GM23248 (cell line): ENCODE data around the gene MED29. TPM values are rescaled to one million over a fixed set of nuclear protein-coding genes. Genes with fewer than 3 reads are reported as not detected.
A peak's percentile ranks its signal among the peaks of the same experiment; 100 is the strongest.

ENCODE experiments used
- DNase-seq: peaks from one replicate; pipeline ENCODE4 v3.0.0-alpha.2; 2015
- H2AFZ ChIP-seq: fragments of 200-600 bp; sonication (generic); 2 replicates; pipeline ENCODE4 v1.6.1; 2016; ENCODE audit warnings: antibody characterized with exemption
- H3F3A ChIP-seq: fragments of 200-600 bp; sonication (generic); 2 replicates; pipeline ENCODE4 v1.6.1; 2016; ENCODE audit warnings: mild to moderate bottlenecking, antibody characterized with exemption, mixed run types; ENCODE audit not compliant: insufficient read depth
- H3K27ac ChIP-seq: fragments of 200-600 bp; sonication (generic); 2 replicates; pipeline ENCODE4 v1.5.1; 2016; ENCODE audit warnings: mild to moderate bottlenecking
- H3K27me3 ChIP-seq: fragments of 200-600 bp; sonication (generic); replicated peaks from 2 replicates; pipeline ENCODE4 v1.6.1; 2016; ENCODE audit warnings: mild to moderate bottlenecking; ENCODE audit not compliant: insufficient read depth
- H3K36me3 ChIP-seq: fragments of 200-600 bp; sonication (generic); 2 replicates; pipeline ENCODE4 v1.6.1; 2016; ENCODE audit warnings: low read depth, mild to moderate bottlenecking
- H3K4me1 ChIP-seq: fragments of 200-600 bp; sonication (generic); 2 replicates; pipeline ENCODE4 v1.6.1; 2016; ENCODE audit warnings: mild to moderate bottlenecking; ENCODE audit not compliant: insufficient read depth
- H3K4me2 ChIP-seq: fragments of 200-600 bp; sonication (generic); one replicate; pipeline ENCODE4 v1.6.1; 2016; ENCODE audit warnings: mild to moderate bottlenecking; ENCODE audit not compliant: unreplicated experiment
- H3K4me3 ChIP-seq: fragments of 200-600 bp; sonication (generic); 2 replicates; pipeline ENCODE4 v1.5.1; 2016; ENCODE audit warnings: mild to moderate bottlenecking
- H3K79me2 ChIP-seq: fragments of 200-600 bp; sonication (generic); 2 replicates; pipeline ENCODE4 v1.6.1; 2016; ENCODE audit warnings: mild to moderate bottlenecking; ENCODE audit not compliant: insufficient read depth
- H3K9ac ChIP-seq: fragments of 200-600 bp; sonication (generic); 2 replicates; pipeline ENCODE4 v1.6.1; 2016; ENCODE audit warnings: mild to moderate bottlenecking
- H3K9me2 ChIP-seq: fragments of 200-600 bp; sonication (generic); 2 replicates; pipeline ENCODE4 v1.6.1; 2016; ENCODE audit warnings: mixed run types, mild to moderate bottlenecking, moderate library complexity; ENCODE audit not compliant: insufficient read depth
- H3K9me3 ChIP-seq: fragments of 200-600 bp; sonication (generic); one replicate; pipeline ENCODE4 v1.6.1; 2017; ENCODE audit warnings: low read depth
- H4K20me1 ChIP-seq: fragments of 200-600 bp; sonication (generic); 2 replicates; pipeline ENCODE4 v1.6.0; 2016; ENCODE audit not compliant: insufficient read depth
- EZH2 ChIP-seq: fragments of 200-600 bp; sonication (generic); IDR thresholded peaks from 2 replicates; pipeline ENCODE4 v1.6.1; 2018; ENCODE audit warnings: antibody characterized with exemption, mild to moderate bottlenecking; ENCODE audit not compliant: insufficient read depth, poor library complexity, severe bottlenecking
- EZH2phosphoT487 ChIP-seq: fragments of 200-600 bp; sonication (generic); IDR thresholded peaks from 2 replicates; pipeline ENCODE4 v1.6.1; 2018; ENCODE audit warnings: antibody characterized with exemption, moderate library complexity, mild to moderate bottlenecking, low read depth; ENCODE audit not compliant: insufficient read depth
- WGBS, 2 experiments: methylation state at CpG; one replicate each; pipeline ENCODE4 v1.1.6; 2015 to 2017; ENCODE audit warnings: low lambda C conversion rate in 2 of 2, low coverage in 1 of 2; ENCODE audit errors: missing lambda C conversion rate in 2 of 2; 5-methylcytosine and 5-hydroxymethylcytosine counted together
- in situ Hi-C: fragments of 300-500 bp; cut with MboI; formaldehyde crosslinking; loops from 2 replicates; pipeline ENCODE4 v1.15.0; 2020
- polyA plus RNA-seq: library from polyadenylated mRNA; unstranded; fragments of >200 nt; fragmentation: Nextera tagmentation; extraction: Ambion mirVana; gene quantifications from 2 replicates; pipeline ENCODE4 v1.2.1, GENCODE V29; 2016
- total RNA-seq: library from RNA; depleted of rRNA; stranded (reverse); fragments of >200 nt; shearing (Covaris generic); gene quantifications from 2 replicates; pipeline ENCODE4 v1.2.3, GENCODE V29; 2014

MED29 gene
- total and polyA plus RNA-seq, 2 experiments from 2014 or later: 27.7 to 39.2 TPM

DNA sequence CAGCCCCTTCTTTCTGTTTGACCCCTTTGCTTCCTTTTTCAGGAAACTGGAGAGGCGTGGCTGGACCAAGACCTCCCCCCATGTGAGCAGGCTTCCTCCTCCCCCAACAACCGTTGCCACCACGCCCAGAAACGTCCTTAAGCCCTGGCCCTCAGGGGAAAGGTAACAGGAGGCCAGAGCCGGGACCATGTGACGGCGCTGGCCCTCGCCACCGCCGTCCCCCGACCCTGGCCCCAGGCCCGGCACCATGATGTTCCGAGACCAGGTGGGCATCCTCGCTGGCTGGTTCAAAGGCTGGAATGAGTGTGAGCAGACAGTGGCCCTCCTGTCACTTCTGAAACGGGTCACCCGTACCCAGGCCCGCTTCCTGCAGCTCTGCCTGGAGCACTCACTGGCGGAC, 34.5 kb upstream of the MED29 start:
- TF ChIP-seq EZH2phosphoT487 (no peak), EZH2 (no peak)
- in situ Hi-C loops: no loop called here
- no peaks in the 10 kb centered on the region for H3K9me2 ChIP-seq
- no peak overlapping the region for H3K27ac ChIP-seq
- no peak overlapping the region for H3K4me3 ChIP-seq
- no peak overlapping the region for H2AFZ ChIP-seq
- peaks cover 43% of the 10 kb centered on the region for H3F3A ChIP-seq
- no peak overlapping the region for H3K4me2 ChIP-seq
- H3K9me3 ChIP-seq: no peaks in the 10 kb centered on the region
- H3K9ac ChIP-seq: no peak overlapping the region
- peaks cover 52% of the 10 kb centered on the region for H3K36me3 ChIP-seq
- DNase-seq: no peak
- H3K79me2 ChIP-seq: peaks cover 71% of the 10 kb centered on the region
- H3K4me1 ChIP-seq: peaks cover 17% of the 10 kb centered on the region
- 96 to 97% methylated on average over 18 of the region's 18 CpGs for WGBS, 2 experiments
- H3K27me3 ChIP-seq: no peaks in the 10 kb centered on the region
- no peaks in the 10 kb centered on the region for H4K20me1 ChIP-seq

DNA sequence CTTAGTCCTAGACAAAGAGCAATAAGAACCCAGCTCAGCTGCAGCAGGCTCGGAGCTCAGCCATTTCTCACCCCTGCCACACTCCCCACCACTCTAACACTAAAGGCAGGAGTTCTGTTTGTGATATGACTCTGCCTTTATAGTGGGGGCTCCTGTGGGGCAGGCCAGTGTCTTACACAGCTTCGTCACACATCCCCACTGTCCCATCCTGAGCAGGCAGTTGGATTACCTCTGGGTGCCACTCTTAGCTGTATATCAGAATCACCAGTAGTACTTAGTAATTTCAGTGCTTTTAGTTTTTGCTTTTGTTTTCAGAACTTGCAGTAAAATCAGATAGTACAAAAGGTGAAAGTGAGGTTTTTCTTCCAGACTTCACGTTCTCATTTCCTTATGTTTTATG, 32.2 kb upstream of the MED29 start:
- H3K4me1 ChIP-seq: peaks cover 24% of the 10 kb centered on the region
- H3K79me2 ChIP-seq: peaks cover 53% of the 10 kb centered on the region
- H3K36me3 ChIP-seq: peaks cover 49% of the 10 kb centered on the region
- H4K20me1 ChIP-seq: no peaks in the 10 kb centered on the region
- H3F3A ChIP-seq: peaks cover 54% of the 10 kb centered on the region
- TF ChIP-seq EZH2phosphoT487 (no peak), EZH2 (no peak)
- in situ Hi-C loops: no loop called here
- H3K9me3 ChIP-seq: no peaks in the 10 kb centered on the region
- no peak overlapping the region for H3K4me3 ChIP-seq
- H3K27me3 ChIP-seq: no peaks in the 10 kb centered on the region
- H3K4me2 ChIP-seq: no peak overlapping the region
- DNase-seq: no peak
- no peak overlapping the region for H2AFZ ChIP-seq
- no peak overlapping the region for H3K9ac ChIP-seq
- no peak overlapping the region for H3K27ac ChIP-seq
- WGBS, 2 experiments: 88 to 96% methylated on average over 3 of the region's 3 CpGs
- H3K9me2 ChIP-seq: no peaks in the 10 kb centered on the region

DNA sequence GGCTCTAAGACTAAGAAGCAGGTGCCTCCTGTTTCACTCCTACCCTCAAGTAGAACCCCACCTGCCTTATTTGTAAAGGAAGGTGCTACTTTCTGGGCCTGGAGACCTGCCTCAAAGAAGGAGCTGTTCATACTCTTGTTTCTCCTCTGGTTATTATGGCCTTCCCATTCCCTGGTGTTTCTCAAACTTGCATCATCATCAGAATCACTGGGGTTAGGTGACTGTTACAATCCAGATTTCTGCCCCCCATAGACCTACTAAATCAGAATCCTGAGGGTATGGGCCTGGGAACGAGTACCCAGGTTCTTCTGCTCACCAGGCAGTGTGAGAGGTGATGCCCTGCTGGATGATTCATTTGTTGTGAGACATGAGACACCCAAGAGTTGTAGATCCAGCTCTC, 30.6 kb upstream of the MED29 start:
- no peaks in the 10 kb centered on the region for H3K9me2 ChIP-seq
- TF ChIP-seq EZH2phosphoT487 (no peak), EZH2 (no peak)
- 94 to 100% methylated on average over 1 of the region's 1 CpG for WGBS, 2 experiments
- H3K4me3 ChIP-seq: no peak overlapping the region
- H3K79me2 ChIP-seq: peaks cover 48% of the 10 kb centered on the region
- no peak overlapping the region for H3K4me2 ChIP-seq
- no peak overlapping the region for H2AFZ ChIP-seq
- H3K27me3 ChIP-seq: no peaks in the 10 kb centered on the region
- H3K9ac ChIP-seq: no peak overlapping the region
- H3F3A ChIP-seq: peaks cover 62% of the 10 kb centered on the region
- DNase-seq: no peak
- no peaks in the 10 kb centered on the region for H4K20me1 ChIP-seq
- peaks cover 36% of the 10 kb centered on the region for H3K36me3 ChIP-seq
- peaks cover 32% of the 10 kb centered on the region for H3K4me1 ChIP-seq
- peak overlapping the region; percentile 45 for H3K27ac ChIP-seq
- in situ Hi-C loops: no loop called here
- no peaks in the 10 kb centered on the region for H3K9me3 ChIP-seq

DNA sequence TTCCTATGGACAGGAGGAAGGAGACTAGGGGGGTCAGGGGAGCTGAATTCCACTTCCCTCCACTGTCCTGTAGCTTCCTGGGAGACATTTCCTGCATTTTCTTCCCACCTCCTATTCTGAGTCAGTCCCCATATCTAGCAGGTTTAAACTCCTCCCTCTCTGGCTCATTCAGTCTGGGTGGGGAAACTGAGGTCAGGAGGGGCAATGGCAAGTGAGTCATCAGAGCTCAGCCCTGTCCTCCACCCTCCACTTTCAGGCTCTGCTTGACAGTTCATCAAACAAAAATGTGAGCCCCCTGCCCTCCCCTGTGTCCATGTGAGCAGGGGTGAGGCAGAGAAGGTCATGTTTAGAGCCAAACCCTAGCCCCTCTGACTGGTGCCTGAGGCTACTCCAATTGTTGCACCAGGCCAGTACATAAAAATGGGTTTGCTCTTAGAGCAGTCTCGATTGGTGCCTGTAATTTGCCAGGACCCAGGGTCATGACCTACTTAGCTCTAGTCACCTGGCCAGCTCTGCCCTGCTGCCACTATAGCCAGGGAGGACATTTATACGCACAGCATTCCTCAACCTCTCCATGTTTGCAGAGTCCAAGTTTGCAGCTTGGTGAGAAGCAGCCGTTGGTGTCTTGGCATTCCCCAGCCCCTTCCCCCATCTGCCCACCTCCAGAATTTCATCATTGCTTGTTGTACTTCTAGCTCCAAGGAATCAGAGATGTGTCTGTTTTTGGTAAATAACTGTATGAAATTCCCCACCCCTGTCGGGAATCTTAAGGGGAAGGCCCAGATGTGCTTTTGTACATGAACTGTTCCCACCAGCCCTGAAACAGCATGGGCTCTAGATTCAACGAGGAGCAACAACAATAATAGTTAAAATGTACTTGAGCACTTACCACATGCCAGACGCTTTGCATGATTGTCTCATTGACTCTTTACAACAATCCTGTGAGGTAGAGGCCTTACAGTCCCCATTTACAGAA, 28.2 kb upstream of the MED29 start:
- peaks cover 62% of the 10 kb centered on the region for H3F3A ChIP-seq
- H3K36me3 ChIP-seq: peaks cover 12% of the 10 kb centered on the region
- H3K9me2 ChIP-seq: no peaks in the 10 kb centered on the region
- WGBS, 2 experiments: 8 to 16% methylated on average over 6 of the region's 6 CpGs
- peak overlapping the region; percentile 53 for H3K4me2 ChIP-seq
- H4K20me1 ChIP-seq: no peaks in the 10 kb centered on the region
- no peaks in the 10 kb centered on the region for H3K9me3 ChIP-seq
- H2AFZ ChIP-seq: no peak overlapping the region
- TF ChIP-seq EZH2 (no peak), EZH2phosphoT487 (no peak)
- H3K4me3 ChIP-seq: no peak overlapping the region
- peaks cover 50% of the 10 kb centered on the region for H3K79me2 ChIP-seq
- H3K4me1 ChIP-seq: peaks cover 32% of the 10 kb centered on the region
- no peaks in the 10 kb centered on the region for H3K27me3 ChIP-seq
- peak; percentile 65 for DNase-seq
- H3K27ac ChIP-seq: peak overlapping the region; percentile 96
- peak overlapping the region; percentile 78 for H3K9ac ChIP-seq
- in situ Hi-C loops: no loop called here
